Measurements from ENCODE around the gene APEX2. TPM values are rescaled to one million over a fixed set of nuclear protein-coding genes. Genes with fewer than 3 reads are reported as not detected.

Gene APEX2
- total RNA-seq, 1 donor: 6.5 TPM

DNA sequence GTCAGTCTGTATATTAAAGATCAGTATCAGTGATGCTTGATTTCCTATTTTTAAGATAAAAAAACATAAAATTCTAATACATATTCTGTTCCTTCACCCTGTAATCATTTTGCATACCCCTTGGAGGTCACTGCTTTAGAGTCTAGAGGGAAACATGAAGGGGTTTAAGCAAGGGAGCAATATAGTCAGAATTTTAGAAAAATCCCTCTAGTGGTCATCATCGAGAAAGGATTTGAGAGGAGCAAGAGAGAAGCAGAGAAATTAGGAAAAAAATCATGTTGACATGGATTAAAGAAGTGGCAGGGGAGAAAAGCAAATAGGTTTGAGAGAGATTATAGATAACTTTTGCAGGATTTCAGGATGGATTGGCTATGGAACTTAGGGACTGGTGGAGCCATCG, 11.1 kb downstream of the APEX2 start:
- Histone ChIP-seq H3K27me3 (ENCODE audit: insufficient read depth, low read length) (peaks cover 4% of the 10 kb centered on the region), H3K9me3 (ENCODE audit: low read depth, low read length) (no peaks in the 10 kb centered on the region), H3K79me2 (ENCODE audit: insufficient read depth, low read length) (no peaks in the 10 kb centered on the region), H3K4me1 (ENCODE audit: insufficient read depth, low read length) (peaks cover 19% of the 10 kb centered on the region), H3K4me2 (ENCODE audit: insufficient read depth, low read length) (no peak overlapping the region), H3K36me3 (ENCODE audit: insufficient read depth, low read length) (peaks cover 4% of the 10 kb centered on the region), H4K20me1 (ENCODE audit: insufficient read depth, low read length) (peaks cover 8% of the 10 kb centered on the region), H3K4me3 (ENCODE audit: insufficient read depth, low read length) (no peak overlapping the region), H2AFZ (ENCODE audit: low read length) (no peak overlapping the region), H3K27ac (ENCODE audit: low read depth, low read length) (no peak overlapping the region)
- peak; percentile 79 for DNase-seq (ENCODE audit: insufficient read length, low spot score, missing footprints)
- peak; percentile 45 for TF ChIP-seq CTCF (IDR thresholded peaks at IDR 0.05; ENCODE audit: extremely low read depth, low read depth, low read length)

- H2AFZ ChIP-seq (ENCODE audit: low read length): no peak overlapping the region
- no peaks in the 10 kb centered on the region for H3K36me3 ChIP-seq (ENCODE audit: insufficient read depth, low read length)
- H4K20me1 ChIP-seq (ENCODE audit: insufficient read depth, low read length): no peaks in the 10 kb centered on the region
- no peaks in the 10 kb centered on the region for H3K4me1 ChIP-seq (ENCODE audit: insufficient read depth, low read length)
- DNase-seq (ENCODE audit: insufficient read length, low spot score, missing footprints): no peak
- no peak overlapping the region for H3K4me2 ChIP-seq (ENCODE audit: insufficient read depth, low read length)
- H3K79me2 ChIP-seq (ENCODE audit: insufficient read depth, low read length): no peaks in the 10 kb centered on the region
- no peak overlapping the region for H3K27ac ChIP-seq (ENCODE audit: low read depth, low read length)
- H3K9me3 ChIP-seq (ENCODE audit: low read depth, low read length): no peaks in the 10 kb centered on the region
- H3K27me3 ChIP-seq (ENCODE audit: insufficient read depth, low read length): peaks cover 10% of the 10 kb centered on the region
- no peak overlapping the region for H3K4me3 ChIP-seq (ENCODE audit: insufficient read depth, low read length)
- TF ChIP-seq CTCF (IDR thresholded peaks at IDR 0.05; ENCODE audit: extremely low read depth, low read depth, low read length): no peak
Observed at GRCh38 chrX:55014897-55015299, 14.7 kb downstream of the APEX2 start.

GRCh38 chrX:55026143-55026542, 26.0 kb downstream of the APEX2 start:
- no peaks in the 10 kb centered on the region for H3K36me3 ChIP-seq (ENCODE audit: insufficient read depth, low read length)
- no peak overlapping the region for H2AFZ ChIP-seq (ENCODE audit: low read length)
- H4K20me1 ChIP-seq (ENCODE audit: insufficient read depth, low read length): no peaks in the 10 kb centered on the region
- H3K27ac ChIP-seq (ENCODE audit: low read depth, low read length): no peak overlapping the region
- no peak overlapping the region for H3K4me2 ChIP-seq (ENCODE audit: insufficient read depth, low read length)
- no peaks in the 10 kb centered on the region for H3K9me3 ChIP-seq (ENCODE audit: low read depth, low read length)
- TF ChIP-seq CTCF (IDR thresholded peaks at IDR 0.05; ENCODE audit: extremely low read depth, low read depth, low read length): no peak
- H3K79me2 ChIP-seq (ENCODE audit: insufficient read depth, low read length): no peaks in the 10 kb centered on the region
- H3K4me3 ChIP-seq (ENCODE audit: insufficient read depth, low read length): no peak overlapping the region
- H3K4me1 ChIP-seq (ENCODE audit: insufficient read depth, low read length): no peaks in the 10 kb centered on the region
- DNase-seq (ENCODE audit: insufficient read length, low spot score, missing footprints): peak; percentile 29
- peaks cover 3% of the 10 kb centered on the region for H3K27me3 ChIP-seq (ENCODE audit: insufficient read depth, low read length)

DNA sequence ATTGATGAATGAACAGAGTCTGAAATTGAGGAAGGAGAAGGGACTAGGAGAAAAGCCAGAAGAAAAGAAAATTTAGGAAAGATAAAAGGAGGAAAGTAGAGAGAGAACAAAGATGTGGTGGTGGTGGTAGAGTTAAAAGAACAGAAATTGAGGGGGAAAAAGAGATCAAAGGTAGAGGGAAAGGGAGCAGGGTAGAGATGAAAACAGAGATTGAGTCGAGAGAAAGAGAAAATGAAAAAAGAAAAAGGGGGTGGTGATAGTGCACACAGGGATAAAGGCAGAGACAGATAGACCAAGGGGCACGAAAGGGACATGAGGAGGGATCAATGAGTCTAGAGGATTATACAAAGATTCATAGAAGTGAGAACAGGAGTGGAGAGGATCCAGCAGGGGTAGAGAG, 26.7 kb downstream of the APEX2 start:
- Histone ChIP-seq H3K27ac (ENCODE audit: low read depth, low read length) (no peak overlapping the region), H4K20me1 (ENCODE audit: insufficient read depth, low read length) (no peaks in the 10 kb centered on the region), H3K4me3 (ENCODE audit: insufficient read depth, low read length) (no peak overlapping the region), H3K27me3 (ENCODE audit: insufficient read depth, low read length) (peaks cover 3% of the 10 kb centered on the region), H3K4me2 (ENCODE audit: insufficient read depth, low read length) (no peak overlapping the region), H2AFZ (ENCODE audit: low read length) (no peak overlapping the region), H3K36me3 (ENCODE audit: insufficient read depth, low read length) (no peaks in the 10 kb centered on the region), H3K4me1 (ENCODE audit: insufficient read depth, low read length) (no peaks in the 10 kb centered on the region), H3K79me2 (ENCODE audit: insufficient read depth, low read length) (no peaks in the 10 kb centered on the region), H3K9me3 (ENCODE audit: low read depth, low read length) (no peaks in the 10 kb centered on the region)
- DNase-seq (ENCODE audit: insufficient read length, low spot score, missing footprints): no peak
- no peak for TF ChIP-seq CTCF (IDR thresholded peaks at IDR 0.05; ENCODE audit: extremely low read depth, low read depth, low read length)
